GM13976 (cell line): ENCODE data around the gene MAP3K14.
"Not testable (repeated sequence)": the region's sequence is repeated elsewhere in the genome, so short reads cannot be mapped to it uniquely, and the experiment has no call there.

ENCODE experiments used
- DNase-seq: peaks from one replicate; pipeline ENCODE4 v3.0.0; 2012; ENCODE audit warnings: low spot score
- CTCF ChIP-seq: IDR thresholded peaks from 2 replicates; pipeline ENCODE4 v1.5.1; 2012; ENCODE audit warnings: borderline replicate concordance, mild to moderate bottlenecking; ENCODE audit not compliant: insufficient read depth; ENCODE audit errors: extremely low read depth, missing control alignments, control extremely low read depth
- in situ Hi-C: fragments of 300-500 bp; cut with MboI; formaldehyde crosslinking; loops from one replicate; pipeline ENCODE4 v1.12.0; 2022; ENCODE audit warnings: low sequenced_read_pairs, mixed read lengths, inconsistent platforms; ENCODE audit not compliant: unreplicated experiment

The MAP3K14 gene

DNA sequence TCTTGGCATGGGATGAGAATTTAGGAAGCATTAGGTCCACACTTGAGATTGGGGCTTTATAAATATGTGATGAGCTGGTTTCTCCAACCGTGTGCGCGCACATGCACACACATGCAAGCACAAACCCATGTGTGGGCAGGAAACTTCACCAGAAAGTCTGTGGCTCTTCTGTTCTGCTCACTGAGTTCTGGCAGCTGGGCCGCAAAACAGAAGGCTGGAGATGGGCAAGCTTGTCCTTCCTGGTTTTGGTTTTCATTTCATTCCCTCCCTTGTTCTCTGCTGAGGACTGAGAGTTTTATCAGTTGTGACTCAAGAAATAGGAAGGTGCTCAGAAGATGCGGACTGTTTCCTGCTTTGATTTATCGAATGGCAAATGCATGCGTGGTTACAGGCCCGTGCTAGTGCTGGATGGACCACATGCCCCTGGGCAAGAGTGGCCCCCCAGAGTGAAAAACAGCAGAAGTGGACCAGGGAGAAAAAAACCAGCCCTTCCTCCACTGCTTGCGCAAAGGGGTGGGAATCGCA, 14.1 kb downstream of the MAP3K14 start:
- no peak for TF ChIP-seq CTCF
- DNase-seq: no peak
- in situ Hi-C loops: no loop called here

DNA sequence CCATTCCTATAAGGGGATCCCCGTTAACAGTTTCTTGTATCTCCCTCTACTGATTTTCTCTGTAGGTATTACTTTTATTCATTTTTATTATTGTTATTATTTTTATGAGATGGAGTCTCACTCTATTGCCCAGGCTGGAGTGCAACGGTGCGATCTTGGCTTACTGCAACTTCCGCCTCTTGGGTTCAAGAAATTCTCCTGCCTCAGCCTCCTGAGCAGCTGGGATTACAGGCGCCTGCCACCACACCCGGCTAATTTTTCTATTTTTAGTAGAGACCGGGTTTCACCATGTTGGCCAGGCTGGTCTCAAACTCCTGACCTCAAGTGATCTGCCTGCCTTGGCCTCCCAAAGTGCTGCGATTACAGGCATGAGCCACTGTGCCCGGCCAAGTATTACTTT, 14.6 kb downstream of the MAP3K14 start:
- in situ Hi-C loops, DNase-seq: not testable (repeated sequence)

GRCh38 chr17:45301674-45302073, 15.1 kb downstream of the MAP3K14 start:
- in situ Hi-C loops: no loop called here

DNA sequence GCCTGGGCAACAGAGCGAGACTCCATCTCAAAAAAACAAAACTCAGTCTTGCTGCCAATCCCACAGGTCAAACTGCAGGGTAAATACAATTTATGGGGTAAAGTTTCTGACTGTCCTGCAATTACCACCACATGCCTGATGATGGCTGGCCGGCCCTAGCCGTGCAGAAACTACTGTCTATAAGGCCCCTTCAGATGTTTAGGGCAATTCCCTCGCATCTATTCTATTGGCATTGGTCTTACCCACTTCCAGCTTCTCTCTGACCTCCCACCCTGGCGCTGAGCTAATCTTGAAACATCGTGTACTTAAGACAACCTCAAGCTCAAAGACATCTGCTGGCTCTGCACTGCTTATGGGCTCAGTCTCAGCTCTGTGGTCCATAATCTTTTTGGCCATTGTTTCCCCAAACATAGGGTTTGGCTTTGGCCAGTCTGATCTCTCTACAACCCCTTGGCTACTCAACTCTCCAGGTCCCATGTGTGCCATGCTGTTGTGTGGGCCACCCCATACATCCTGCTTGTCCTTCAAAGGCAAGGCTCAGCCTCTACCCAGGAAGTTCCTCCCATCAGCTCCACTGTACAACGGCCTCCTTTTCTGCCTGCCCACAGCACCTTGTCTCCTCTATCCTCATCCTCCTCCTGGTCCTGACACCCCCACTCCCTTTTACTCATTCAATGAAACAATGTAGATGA, 16.6 kb downstream of the MAP3K14 start:
- TF ChIP-seq CTCF: no peak
- in situ Hi-C loops: no loop called here
- no peak for DNase-seq

More at GRCh38 chr17:45301674-45302073, 15.1 kb downstream of the MAP3K14 start:
- no peak for DNase-seq
- TF ChIP-seq CTCF: no peak

- no peak for DNase-seq
- in situ Hi-C loops: no loop called here
- TF ChIP-seq CTCF: no peak
Measured at GRCh38 chr17:45299361-45299760, 17.5 kb downstream of the MAP3K14 start.

- no peak for DNase-seq
- in situ Hi-C loops: no loop called here
- no peak for TF ChIP-seq CTCF
Measured at GRCh38 chr17:45298546-45299285, 18.1 kb downstream of the MAP3K14 start.

GRCh38 chr17:45296833-45297124, 20.0 kb downstream of the MAP3K14 start:
- TF ChIP-seq CTCF: no peak
- no peak for DNase-seq
- in situ Hi-C loops: no loop called here
